Cardiac septum (tissue), 1 donor: ENCODE results near the gene LMX1B. TPM values are rescaled to one million over a fixed set of nuclear protein-coding genes. Genes with fewer than 3 reads are reported as not detected.
A peak's percentile ranks its signal among the peaks of the same experiment; 100 is the strongest.

Experiments used
- DNase-seq: peaks from one replicate; pipeline ENCODE4 v3.0.0-alpha.2; 2020; ENCODE audit warnings: low spot score
- intact Hi-C: fragments of 100-400 bp; cut with DNase I; formaldehyde crosslinking; loops from one replicate; pipeline ENCODE4 v1.14.0; 2022
- total RNA-seq: library from RNA; stranded (reverse); fragmentation: NEBNext Ultra II Directional; extraction: Animal tissue kit (Norgen Biotek cat#: 25700); gene quantifications from one replicate; pipeline ENCODE4 v1.2.1, GENCODE V29; 2021
- donor health status: DM: no; HTN: no; CAD: no.

Gene LMX1B
- total RNA-seq, 1 donor from 2014 or later, result 0.62 TPM

DNA sequence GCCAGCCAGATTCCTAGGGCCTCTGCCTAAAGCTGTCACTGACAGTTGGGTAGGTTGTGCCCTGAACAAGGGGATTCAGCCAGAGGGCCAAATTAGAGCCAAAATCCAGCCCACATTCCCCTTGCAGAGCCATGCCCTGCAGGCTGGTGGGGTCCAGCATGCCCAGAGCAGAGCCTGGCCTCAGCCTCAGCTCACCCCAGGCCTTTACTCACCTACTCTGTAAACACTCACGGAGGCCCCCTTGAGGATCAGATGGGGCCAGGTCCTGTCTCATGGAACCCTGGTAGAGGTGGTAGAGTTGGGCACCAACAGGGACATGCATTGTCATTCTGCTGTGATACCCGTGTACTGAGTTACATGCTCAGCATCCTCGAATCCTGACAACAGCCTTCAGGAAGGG is 74.9 kb downstream of the LMX1B start:
- intact Hi-C loops, result no loop called here

GRCh38 chr9:126689027-126689825 is 75.5 kb downstream of the LMX1B start:
- DNase-seq, result no peak
- intact Hi-C loops, result no loop called here

More for the DNA sequence above, 74.9 kb downstream of the LMX1B start:
- no peak for DNase-seq

- no peak for DNase-seq
- intact Hi-C loops, result loop anchor here (2.0 to 5.0 kb wide), 2 partner anchors 80 to 188 kb away; no protein-coding TSS in a partner anchor
Measured at GRCh38 chr9:126690431-126691051, 76.8 kb downstream of the LMX1B start.

DNA sequence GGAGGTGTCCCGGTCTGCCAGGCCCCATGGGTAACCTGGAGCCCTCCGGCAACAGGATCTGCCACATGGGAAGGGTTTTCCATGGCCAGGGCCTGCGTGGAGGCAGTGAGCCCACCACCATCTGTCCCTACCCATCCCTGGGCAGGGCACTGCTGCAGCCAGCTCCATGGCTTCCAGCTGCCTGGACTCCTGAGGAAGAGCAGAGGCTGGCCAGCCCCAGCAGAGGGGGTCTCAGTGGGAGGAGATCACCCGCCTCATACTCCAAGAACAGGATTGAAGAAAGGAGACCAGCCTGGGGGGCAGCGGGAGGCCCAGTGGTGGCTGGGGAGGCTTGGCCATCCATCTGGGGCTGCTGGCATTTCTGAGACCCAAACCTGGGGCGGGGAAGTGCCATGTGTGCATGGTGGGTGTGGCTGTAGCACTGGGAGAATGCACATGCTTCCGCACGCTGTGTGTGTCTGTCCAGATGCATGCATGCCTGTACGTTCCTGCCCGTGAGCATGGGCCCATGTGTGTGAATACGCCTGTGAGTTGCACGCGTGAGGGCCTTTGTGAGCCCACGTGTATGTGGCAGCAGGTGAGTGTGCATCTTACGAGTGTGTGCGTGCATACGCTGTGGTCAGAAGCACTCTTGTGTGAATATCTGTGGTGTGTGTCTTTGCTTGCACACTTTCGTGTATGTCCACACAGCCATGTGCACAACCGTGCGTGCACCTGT is 78.5 kb downstream of the LMX1B start:
- intact Hi-C loops, result loop anchor here (5.0 kb wide), 1 partner anchor 190 kb away; no protein-coding TSS in a partner anchor

GRCh38 chr9:126692759-126693427 is 79.2 kb downstream of the LMX1B start:
- no peak for DNase-seq
- intact Hi-C loops, result loop anchor here (5.0 kb wide), 1 partner anchor 191 kb away; no protein-coding TSS in a partner anchor

More for the DNA sequence above, 78.5 kb downstream of the LMX1B start:
- DNase-seq, result no peak

GRCh38 chr9:126693428-126693944 is 79.8 kb downstream of the LMX1B start:
- DNase-seq, result no peak
- intact Hi-C loops, result loop anchor here (5.0 kb wide), 1 partner anchor 191 kb away; no protein-coding TSS in a partner anchor

DNA sequence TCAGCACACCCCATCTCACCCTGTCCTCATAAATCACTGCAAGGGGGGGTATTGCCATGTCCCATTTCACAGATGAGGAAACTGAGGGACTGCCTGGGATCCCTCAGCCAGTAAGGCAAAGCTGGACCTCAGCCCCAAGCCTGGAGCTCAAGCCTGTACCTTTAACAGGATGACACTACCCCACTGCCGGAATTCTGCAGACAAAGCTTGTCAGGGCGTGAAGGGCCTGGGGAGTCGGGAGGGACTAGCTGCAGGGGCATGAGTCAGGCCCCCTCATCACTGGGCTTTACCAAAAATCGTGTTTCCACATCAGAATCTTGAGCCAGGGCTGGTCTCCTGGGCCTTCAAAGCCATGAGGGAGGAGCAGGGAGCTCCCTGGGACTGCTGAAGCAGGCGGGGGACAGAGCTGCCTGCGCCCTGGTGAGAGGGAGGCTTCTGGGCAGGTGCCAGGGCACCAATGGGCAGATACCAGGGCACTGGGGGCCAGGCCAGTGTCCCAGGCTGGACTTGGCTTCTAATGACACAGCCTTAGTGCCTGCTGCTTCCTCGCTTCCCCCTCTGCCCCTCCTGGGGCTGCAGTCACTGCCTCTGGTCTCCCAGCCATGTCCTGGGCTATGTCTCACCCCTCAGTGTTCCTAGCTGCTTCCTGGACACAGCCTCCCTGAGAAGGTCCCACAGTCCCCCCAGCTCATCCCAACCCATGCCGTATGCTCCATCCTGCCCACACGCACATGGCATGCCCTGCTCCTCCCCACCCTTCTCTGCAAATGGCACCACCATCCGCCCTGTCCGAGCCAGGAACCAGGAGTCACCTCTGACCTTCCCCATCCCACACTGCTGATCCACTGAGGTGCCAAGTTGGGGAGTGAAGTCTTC is 80.7 kb downstream of the LMX1B start:
- intact Hi-C loops, result loop anchor here (5.0 kb wide), 1 partner anchor 192 kb away; no protein-coding TSS in a partner anchor
- no peak for DNase-seq

DNA sequence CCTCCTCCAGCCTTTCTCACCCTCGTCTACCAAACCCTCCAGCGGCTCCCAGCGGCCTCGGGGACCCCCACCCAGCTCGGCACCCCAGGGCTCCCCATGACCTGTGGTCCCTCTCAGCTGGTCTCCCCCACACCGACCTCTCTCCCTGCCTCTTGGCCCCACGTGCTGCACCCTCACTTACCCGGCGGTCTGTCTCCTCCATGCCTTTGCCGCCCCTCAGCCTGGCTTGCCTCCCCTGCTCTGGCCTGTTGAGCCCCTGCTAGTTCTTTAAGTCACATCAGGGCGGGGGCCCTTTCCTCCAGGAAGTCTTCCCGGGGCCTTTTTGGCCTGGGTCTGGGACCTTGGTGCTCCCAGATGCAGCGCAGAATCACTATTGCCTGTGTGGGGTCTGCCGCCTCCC is 81.5 kb downstream of the LMX1B start:
- intact Hi-C loops, result no loop called here
- no peak for DNase-seq

DNA sequence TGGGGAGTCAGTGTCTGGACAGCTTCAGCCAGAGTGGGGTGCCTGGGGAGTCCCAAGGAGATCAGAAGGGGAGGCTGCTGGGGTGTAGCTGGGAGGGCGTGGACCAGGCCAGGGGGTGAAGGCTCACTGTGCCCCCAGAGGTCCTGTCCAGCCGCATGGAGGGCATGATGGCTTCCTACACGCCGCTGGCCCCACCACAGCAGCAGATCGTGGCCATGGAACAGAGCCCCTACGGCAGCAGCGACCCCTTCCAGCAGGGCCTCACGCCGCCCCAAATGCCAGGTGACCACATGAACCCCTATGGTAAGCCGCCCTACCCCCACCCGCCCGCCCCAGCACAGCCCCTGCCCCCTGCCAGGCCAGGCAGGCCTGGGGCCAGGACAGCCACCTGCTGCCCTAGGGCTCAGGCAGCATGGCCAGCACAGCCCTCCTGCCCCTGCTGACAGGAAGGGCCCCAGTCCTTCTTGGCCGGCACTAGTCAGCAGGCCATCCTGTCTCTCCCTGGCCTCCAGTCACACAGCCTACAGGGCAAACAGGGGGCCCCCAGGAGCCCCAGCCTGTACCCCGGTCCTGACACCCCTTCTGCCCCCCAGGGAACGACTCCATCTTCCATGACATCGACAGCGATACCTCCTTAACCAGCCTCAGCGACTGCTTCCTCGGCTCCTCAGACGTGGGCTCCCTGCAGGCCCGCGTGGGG is 82.1 kb downstream of the LMX1B start:
- intact Hi-C loops, result no loop called here
- no peak for DNase-seq

DNA sequence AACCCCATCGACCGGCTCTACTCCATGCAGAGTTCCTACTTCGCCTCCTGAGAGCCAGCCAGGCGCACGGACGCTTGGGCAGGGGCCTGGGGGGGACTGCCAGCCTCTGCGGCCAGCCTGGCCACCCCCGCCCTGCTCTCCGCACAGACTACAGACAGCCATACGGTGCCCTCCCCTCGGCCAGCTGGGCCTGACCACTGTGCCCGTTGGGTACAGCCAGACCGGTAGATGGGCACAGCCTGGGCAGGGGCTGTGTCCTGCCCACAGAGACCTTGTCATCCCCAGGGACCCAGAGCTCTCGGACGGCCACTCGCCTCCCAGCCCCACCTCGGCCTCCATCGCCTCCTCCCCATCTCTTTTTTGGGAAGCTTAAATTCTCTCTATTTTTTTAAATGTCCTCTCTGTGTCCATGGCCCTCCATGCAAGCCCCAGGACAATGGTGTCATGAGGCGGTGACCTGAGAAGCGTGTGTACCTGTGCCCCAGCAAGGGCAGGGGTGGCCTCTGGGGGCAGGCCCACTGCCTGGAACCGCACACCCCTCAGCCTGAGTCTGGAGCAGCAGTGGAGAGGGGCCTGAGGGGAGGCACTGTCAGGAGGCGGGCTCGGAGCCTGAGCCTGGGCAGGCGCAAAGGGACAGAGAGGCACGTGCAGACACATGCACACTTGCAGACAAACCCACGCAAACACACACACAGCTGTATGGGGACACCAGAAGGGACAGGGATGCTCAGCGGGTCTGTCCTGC is 82.8 kb downstream of the LMX1B start:
- DNase-seq, result no peak
- intact Hi-C loops, result no loop called here

DNA sequence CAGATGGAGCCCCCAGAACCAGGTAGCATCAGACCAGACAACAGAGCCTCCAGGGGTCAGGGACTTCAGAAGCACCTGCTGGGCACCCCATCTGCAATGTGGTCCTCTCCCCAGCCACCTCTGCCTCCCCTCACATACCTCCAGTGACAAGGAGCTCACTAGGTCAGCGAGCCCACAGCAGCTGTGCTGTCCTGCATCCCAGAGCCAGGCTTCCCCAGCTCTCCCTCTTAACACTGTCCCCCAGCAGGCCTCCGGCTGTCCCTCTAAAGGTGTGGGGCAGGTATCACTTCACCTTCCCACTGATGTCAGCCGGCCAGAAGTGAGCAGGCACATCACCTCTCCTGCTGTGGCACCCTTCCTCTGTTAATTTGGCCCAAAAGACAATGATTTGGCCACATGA is 83.6 kb downstream of the LMX1B start:
- DNase-seq, result no peak
- intact Hi-C loops, result no loop called here

- DNase-seq, result no peak
- intact Hi-C loops, result no loop called here
Measured at GRCh38 chr9:126698251-126698650, 84.5 kb downstream of the LMX1B start.

DNA sequence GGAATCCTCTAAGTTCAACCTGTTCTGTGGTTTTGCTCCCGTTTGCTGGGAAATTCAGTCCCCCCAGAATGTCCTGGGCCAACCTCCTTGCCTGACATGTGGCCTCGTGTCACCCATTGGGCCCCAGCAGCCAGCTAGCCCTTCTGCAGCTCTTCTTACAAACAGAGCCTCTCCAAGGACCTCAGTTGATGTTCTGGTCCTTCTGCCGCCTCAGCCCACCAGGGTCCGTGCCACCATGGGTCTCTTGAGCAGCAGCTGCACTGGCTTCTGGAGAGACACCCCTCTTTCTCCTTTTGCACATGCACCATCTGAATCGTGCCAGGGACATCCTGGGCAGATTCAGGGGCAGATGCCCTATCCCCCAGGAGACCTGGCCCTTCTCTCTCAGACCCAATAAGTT is 85.0 kb downstream of the LMX1B start:
- no peak for DNase-seq
- intact Hi-C loops, result no loop called here

DNA sequence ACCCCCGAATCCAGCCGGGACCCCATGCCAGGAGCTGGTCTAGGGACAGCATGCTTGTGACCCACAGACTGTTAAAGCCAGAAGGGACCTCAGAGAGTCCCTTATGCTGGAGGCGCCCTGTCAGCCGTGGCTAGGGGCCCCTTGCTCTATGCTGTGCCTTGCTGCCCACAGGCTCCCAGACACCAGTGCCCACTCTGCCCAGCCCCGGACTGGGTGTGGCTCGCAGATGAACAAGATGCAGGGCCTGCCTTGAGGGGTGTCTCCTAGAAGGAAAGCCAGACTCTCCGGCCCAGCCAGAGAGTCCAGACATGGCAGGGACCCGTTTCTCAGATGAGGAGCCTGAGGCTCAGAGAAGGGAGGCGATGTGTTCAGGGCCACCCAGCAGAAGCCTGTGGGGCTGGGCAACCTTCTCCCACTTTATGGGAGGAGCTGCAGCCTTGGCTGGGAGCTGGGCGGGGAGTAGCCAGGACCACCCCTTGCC is 85.7 kb downstream of the LMX1B start:
- intact Hi-C loops, result no loop called here
- no peak for DNase-seq

DNA sequence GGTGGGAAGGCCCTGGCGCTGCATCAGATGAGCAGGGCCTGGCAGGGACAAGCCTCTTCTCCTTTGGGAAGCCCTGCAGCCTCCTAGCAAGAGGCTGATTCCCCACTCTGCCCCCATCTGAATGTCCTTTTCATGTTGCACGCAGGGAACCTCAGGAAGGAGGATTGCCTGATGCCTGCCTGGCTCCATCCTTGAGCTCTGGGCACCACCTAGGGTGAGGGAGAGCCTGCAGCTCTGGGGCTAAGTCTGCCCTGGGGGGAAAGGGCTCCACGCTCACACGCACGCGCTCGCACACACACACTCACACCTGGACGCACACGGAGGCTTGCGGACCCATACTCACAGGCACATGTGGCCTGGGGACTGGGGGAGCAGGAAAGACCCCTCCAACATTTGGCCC is 86.6 kb downstream of the LMX1B start:
- DNase-seq, result no peak
- intact Hi-C loops, result no loop called here

- DNase-seq, result peak; percentile 44
- intact Hi-C loops, result no loop called here
Measured at GRCh38 chr9:126700903-126701812, 87.4 kb downstream of the LMX1B start.
